ENCODE results near the gene IQSEC3. TPM values are rescaled to one million over a fixed set of nuclear protein-coding genes. Genes with fewer than 3 reads are reported as not detected.

IQSEC3 gene
- total RNA-seq, 1 experiment from 2014 or later: 1.7 TPM

DNA sequence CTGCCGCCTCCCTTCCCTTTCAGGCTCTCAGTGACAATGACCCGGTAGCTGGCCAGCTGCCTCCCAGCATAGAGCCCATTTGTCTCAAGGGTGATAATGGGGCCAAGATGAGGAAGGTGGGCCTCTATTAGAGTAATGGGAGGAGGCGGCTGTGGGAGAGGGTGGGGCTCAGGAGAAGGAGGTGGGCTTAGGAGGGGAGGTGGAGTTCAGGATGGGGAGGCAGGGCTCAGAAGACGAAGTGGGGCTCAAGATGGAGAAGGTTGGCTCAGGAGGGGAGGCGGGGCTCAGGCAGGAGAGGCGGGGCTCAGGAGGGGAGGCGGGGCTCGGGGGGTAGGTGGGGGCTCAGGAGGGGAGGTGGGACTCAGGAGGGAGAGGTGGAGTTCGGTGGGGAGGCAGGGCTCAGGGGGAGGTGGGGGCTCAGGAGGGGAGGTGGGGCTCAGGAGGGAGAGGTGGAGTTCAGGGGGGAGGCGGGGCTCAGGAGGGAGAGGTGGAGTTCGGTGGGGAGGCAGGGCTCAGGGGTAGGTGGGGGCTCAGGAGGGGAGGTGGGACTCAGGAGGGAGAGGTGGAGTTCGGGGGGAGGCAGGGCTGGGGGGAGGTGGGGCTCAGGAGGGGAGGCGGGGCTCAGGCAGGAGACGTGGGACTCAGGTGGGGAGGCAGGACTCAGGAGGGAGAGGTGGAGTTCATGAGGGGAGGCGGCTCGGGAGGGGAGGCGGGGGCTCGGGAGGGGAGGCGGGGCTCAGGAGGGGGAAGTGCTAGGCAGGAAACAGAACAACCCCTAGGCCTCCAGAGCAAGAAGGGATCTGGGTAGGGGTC lies 36.8 kb downstream of the IQSEC3 start (continued):
- TF ChIP-seq, protein P1, sequence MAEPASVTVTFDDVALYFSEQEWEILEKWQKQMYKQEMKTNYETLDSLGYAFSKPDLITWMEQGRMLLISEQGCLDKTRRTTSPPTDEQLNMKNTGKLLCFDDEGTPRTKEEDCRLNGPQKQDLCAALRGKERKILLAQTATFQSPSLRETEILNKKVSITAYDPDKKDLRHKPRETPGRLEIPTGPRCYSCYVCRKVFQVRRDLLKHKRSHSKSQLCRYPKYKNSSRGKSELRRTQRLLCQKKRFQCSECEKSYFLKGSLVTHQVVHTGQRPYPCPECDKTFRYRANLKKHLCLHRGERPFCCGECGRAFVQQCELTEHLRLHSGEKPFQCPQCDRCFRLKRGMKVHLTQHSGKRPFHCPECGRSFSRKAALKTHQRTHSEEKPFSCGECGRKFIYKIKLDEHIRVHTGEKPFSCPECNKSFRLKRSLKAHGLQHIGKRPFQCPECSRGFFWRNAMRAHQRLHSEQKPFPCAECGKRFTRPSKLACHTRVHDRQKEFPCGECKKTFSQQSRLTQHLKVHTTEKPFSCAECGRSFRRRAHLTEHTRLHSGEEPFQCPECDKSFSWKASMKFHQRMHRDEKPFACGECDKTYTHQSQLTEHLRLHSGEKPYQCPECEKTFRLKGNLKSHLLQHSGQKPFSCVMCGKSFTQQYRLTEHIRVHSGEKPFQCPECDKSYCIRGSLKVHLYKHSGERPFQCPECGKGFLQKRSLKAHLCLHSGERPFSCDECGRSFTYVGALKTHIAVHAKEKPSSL (CRISPR knock-in tag; conservative IDR thresholded peaks at IDR 0.05): no peak
- TF ChIP-seq RORB (CRISPR knock-in tag; IDR thresholded peaks at IDR 0.05): no peak
- no peak for TF ChIP-seq NFYB (CRISPR knock-in tag; conservative IDR thresholded peaks at IDR 0.05; ENCODE audit: low read depth)
- TF ChIP-seq CREB1 (CRISPR knock-in tag; IDR thresholded peaks at IDR 0.05): no peak

DNA sequence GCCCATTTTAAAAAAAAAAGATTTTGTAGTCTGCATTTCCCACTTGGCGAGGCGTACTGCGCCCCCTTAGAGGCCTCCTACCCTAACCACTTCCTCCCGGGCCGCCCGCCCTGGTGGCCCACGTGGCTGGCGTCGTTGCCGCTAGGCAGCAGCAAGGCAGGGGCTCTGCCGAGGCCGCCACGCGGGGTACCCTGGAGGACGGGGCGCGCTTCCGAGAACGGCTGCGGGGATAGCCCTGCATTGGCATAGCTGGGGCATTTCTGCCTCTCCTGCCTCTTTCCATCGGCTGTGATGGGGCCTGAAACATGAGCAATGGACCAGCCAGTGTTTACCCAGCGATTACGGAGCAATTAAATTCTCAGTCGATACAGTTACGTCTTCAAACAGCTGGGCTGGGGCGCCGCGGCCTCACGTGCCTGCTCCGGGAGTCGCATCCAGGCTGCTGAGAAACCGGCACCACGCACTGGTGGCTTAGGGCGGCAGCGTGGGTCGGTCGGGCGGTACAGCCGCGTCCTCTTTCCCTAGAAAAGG lies 38.0 kb downstream of the IQSEC3 start:
- ATAC-seq (no peak), DNase-seq (ENCODE audit: low spot score) (peak; percentile 30)
- Mint-ChIP-seq H3K4me3 (no peak overlapping the region), H3K9me3 (no peaks in the 10 kb centered on the region), H3K4me1 (peaks cover 53% of the 10 kb centered on the region), H3K27ac (no peak overlapping the region), H3K36me3 (no peaks in the 10 kb centered on the region), H3K27me3 (ENCODE audit: low read depth) (peaks cover 10% of the 10 kb centered on the region)
- CTCF ChIA-PET: interaction anchor here (1.2 kb wide), 1 partner anchor 117 kb away, joined by 3 read pairs; no protein-coding TSS in a partner anchor
- no peak for TF ChIP-seq JUN (CRISPR knock-in tag; IDR thresholded peaks at IDR 0.05)
- POLR2A ChIA-PET: no interaction called here

DNA sequence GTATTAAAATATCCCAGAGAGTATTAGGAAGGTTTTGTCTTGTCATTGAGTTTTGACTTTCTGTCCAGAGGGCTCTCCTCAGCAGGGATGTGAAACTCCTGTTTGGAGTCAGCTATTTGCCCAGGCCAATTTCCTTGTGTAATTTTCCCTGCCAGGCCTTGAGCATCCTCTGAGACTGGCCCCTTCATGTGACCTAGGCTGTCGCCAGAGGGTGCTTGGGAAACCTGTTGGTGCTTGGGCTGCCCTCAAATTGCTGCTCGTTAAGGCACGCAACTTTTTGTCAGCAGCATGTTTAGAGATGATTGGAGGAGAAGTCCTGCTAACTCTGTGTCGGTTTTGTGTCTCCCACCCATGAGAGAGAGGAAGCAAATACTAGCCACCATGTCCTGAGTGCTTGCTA lies 39.1 kb downstream of the IQSEC3 start:
- TF ChIP-seq, protein P2, sequence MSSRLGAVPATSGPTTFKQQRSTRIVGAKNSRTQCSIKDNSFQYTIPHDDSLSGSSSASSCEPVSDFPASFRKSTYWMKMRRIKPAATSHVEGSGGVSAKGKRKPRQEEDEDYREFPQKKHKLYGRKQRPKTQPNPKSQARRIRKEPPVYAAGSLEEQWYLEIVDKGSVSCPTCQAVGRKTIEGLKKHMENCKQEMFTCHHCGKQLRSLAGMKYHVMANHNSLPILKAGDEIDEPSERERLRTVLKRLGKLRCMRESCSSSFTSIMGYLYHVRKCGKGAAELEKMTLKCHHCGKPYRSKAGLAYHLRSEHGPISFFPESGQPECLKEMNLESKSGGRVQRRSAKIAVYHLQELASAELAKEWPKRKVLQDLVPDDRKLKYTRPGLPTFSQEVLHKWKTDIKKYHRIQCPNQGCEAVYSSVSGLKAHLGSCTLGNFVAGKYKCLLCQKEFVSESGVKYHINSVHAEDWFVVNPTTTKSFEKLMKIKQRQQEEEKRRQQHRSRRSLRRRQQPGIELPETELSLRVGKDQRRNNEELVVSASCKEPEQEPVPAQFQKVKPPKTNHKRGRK (CRISPR knock-in tag; IDR thresholded peaks at IDR 0.05; ENCODE audit: borderline replicate concordance): no peak
- TF ChIP-seq, protein P3, sequence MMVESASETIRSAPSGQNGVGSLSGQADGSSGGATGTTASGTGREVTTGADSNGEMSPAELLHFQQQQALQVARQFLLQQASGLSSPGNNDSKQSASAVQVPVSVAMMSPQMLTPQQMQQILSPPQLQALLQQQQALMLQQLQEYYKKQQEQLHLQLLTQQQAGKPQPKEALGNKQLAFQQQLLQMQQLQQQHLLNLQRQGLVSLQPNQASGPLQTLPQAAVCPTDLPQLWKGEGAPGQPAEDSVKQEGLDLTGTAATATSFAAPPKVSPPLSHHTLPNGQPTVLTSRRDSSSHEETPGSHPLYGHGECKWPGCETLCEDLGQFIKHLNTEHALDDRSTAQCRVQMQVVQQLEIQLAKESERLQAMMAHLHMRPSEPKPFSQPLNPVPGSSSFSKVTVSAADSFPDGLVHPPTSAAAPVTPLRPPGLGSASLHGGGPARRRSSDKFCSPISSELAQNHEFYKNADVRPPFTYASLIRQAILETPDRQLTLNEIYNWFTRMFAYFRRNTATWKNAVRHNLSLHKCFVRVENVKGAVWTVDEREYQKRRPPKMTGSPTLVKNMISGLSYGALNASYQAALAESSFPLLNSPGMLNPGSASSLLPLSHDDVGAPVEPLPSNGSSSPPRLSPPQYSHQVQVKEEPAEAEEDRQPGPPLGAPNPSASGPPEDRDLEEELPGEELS (CRISPR knock-in tag; IDR thresholded peaks at IDR 0.05): no peak
- TF ChIP-seq ZNF263 (CRISPR knock-in tag; IDR thresholded peaks at IDR 0.05; ENCODE audit: low read depth) (no peak), SP1 (CRISPR knock-in tag; conservative IDR thresholded peaks at IDR 0.05) (no peak), GABPB1 (CRISPR knock-in tag; IDR thresholded peaks at IDR 0.05) (no peak)
- no peak overlapping the region for H3K27ac Mint-ChIP-seq
- ChIA-PET CTCF (interaction anchor here (0.7 to 1.8 kb wide), 19 partner anchors 9 to 116 kb away, joined by 3 to 11 read pairs (median 5); no protein-coding TSS in a partner anchor), POLR2A (no interaction called here)
- H3K4me1 Mint-ChIP-seq: peaks cover 53% of the 10 kb centered on the region
- peaks cover 3% of the 10 kb centered on the region; the same call in 1 of the 2 replicates for H3K27me3 Mint-ChIP-seq (ENCODE audit: low read depth)
- no peaks in the 10 kb centered on the region for H3K36me3 Mint-ChIP-seq
- DNase-seq (ENCODE audit: low spot score) (no peak), ATAC-seq (no peak)
- H3K9me3 Mint-ChIP-seq: no peaks in the 10 kb centered on the region
- H3K4me3 Mint-ChIP-seq: no peak overlapping the region

DNA sequence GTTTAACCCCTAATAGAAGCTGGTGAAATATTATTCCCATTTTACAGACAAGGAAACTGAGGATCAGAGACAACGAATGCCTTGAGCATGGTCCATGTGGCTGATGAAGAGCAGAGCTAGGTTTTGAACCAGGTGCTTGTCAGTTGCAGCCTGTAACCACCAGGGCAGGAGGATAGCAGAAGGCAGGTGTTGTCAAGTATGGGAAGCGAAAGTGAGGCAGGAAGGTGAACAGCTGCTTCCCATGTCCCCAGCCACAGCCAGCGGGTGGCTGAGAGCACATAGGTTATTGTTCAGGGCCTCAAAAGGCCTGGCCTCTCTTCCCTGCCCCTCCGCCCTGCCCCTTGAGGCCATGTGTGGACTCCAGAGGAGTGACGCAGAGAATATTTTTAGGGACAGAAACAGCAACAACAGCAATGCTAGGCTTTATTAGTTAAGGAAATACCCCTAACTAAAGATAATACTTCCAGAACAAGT lies 39.6 kb downstream of the IQSEC3 start:
- Mint-ChIP-seq H3K4me3 (no peak overlapping the region), H3K27ac (peak overlapping the region; percentile 8; the same call in 1 of the 2 replicates), H3K36me3 (no peaks in the 10 kb centered on the region), H3K9me3 (no peaks in the 10 kb centered on the region), H3K4me1 (peaks cover 58% of the 10 kb centered on the region), H3K27me3 (ENCODE audit: low read depth) (peaks cover 3% of the 10 kb centered on the region; the same call in 1 of the 2 replicates)
- CTCF ChIA-PET: interaction anchor here (0.7 to 1.8 kb wide), 19 partner anchors 8 to 116 kb away, joined by 3 to 11 read pairs (median 5); no protein-coding TSS in a partner anchor
- TF ChIP-seq, protein P4, sequence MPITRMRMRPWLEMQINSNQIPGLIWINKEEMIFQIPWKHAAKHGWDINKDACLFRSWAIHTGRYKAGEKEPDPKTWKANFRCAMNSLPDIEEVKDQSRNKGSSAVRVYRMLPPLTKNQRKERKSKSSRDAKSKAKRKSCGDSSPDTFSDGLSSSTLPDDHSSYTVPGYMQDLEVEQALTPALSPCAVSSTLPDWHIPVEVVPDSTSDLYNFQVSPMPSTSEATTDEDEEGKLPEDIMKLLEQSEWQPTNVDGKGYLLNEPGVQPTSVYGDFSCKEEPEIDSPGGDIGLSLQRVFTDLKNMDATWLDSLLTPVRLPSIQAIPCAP (CRISPR knock-in tag; IDR thresholded peaks at IDR 0.05): no peak
- TF ChIP-seq ESRRA (CRISPR knock-in tag; IDR thresholded peaks at IDR 0.05; ENCODE audit: borderline replicate concordance): no peak
- TF ChIP-seq, protein P5, sequence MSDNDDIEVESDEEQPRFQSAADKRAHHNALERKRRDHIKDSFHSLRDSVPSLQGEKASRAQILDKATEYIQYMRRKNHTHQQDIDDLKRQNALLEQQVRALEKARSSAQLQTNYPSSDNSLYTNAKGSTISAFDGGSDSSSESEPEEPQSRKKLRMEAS (CRISPR knock-in tag; IDR thresholded peaks at IDR 0.05): 0 out of 2 replicates have a peak, but pooled peaks have one; percentile 23
- POLR2A ChIA-PET: no interaction called here
- ATAC-seq: peak; percentile 57
- DNase-seq (ENCODE audit: low spot score): peak; percentile 46
